ENCODE measurements around the gene ACR.

ACR gene

GRCh38 chr22:50699756-50700386 is 38.1 kb upstream of the ACR start:
- H3K36me3 Mint-ChIP-seq (ENCODE audit: low read depth), result no peaks in the 10 kb centered on the region
- H3K4me3 Mint-ChIP-seq, result no peak overlapping the region
- H3K27me3 Mint-ChIP-seq (ENCODE audit: low read depth), result no peaks in the 10 kb centered on the region
- H3K27ac Mint-ChIP-seq, result no peak overlapping the region
- H3K4me1 Mint-ChIP-seq (ENCODE audit: low read depth), result peaks cover 12% of the 10 kb centered on the region
- no peak for DNase-seq (ENCODE audit: low spot score)
- H3K9me3 Mint-ChIP-seq, result no peaks in the 10 kb centered on the region

DNA sequence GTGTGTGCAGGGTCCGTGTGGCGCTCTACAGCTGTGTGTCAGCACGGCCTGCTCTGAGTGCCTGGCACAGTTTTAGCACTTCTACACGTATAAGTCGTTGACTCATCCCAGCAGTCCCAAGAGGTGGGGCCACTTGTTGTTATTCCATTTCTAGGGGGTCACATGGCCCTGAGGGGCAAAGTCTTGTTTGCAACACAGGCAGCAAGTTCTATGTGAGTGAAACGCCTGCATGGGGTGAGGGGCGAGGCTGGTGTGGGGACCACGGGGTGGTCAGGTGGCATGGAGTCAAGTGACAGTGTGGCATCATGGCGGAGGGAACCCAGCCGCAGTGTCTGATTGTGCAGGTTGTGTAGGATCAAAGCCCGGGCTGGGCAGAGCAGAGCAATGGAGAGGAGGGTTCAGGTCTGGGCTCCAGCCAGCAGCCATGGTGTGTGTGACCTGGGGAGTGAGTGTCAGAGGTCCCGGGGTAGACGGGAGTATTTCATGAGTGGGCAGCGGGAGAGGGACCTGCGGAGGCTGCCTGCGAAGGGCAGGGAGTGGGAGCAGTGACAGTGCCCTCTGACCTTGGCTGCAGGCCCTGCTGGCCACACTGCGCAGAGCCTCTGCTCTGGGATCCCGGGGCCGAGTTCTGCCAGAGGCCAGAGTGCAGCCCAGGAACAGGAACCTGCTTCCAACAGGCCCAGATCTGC is 37.5 kb upstream of the ACR start:
- Mint-ChIP-seq H3K36me3 (ENCODE audit: low read depth) (no peaks in the 10 kb centered on the region), H3K27ac (no peak overlapping the region), H3K27me3 (ENCODE audit: low read depth) (no peaks in the 10 kb centered on the region), H3K9me3 (no peaks in the 10 kb centered on the region), H3K4me3 (no peak overlapping the region), H3K4me1 (ENCODE audit: low read depth) (peaks cover 12% of the 10 kb centered on the region)
- no peak for DNase-seq (ENCODE audit: low spot score)

DNA sequence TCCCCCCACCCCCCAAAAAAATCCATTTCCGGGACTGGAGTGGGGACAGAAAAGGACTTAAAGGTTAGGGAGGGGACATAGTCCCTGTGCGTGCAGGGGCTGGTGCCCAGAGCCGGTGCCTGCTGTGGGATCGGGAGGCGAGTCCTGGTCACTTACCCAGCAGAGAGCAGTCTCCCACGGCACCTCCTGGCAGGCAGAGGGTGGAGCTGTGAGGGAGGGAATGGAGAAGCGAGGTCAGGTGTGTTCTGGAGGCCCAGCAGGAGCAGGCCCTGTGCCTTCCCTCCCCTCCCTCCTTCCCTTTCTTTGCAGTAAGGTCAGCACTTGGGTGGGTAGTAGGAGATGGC is 37.0 kb upstream of the ACR start:
- Mint-ChIP-seq H3K27ac (no peak overlapping the region), H3K27me3 (ENCODE audit: low read depth) (no peaks in the 10 kb centered on the region), H3K4me1 (ENCODE audit: low read depth) (peaks cover 12% of the 10 kb centered on the region), H3K9me3 (no peaks in the 10 kb centered on the region), H3K36me3 (ENCODE audit: low read depth) (no peaks in the 10 kb centered on the region), H3K4me3 (no peak overlapping the region)
- no peak for DNase-seq (ENCODE audit: low spot score)

GRCh38 chr22:50701428-50702154 is 36.4 kb upstream of the ACR start:
- Mint-ChIP-seq H3K36me3 (ENCODE audit: low read depth) (no peaks in the 10 kb centered on the region), H3K27me3 (ENCODE audit: low read depth) (no peaks in the 10 kb centered on the region), H3K9me3 (no peaks in the 10 kb centered on the region), H3K4me1 (ENCODE audit: low read depth) (peaks cover 12% of the 10 kb centered on the region), H3K27ac (no peak overlapping the region), H3K4me3 (no peak overlapping the region)
- no peak for DNase-seq (ENCODE audit: low spot score)

GRCh38 chr22:50702261-50702671 is 35.7 kb upstream of the ACR start:
- Mint-ChIP-seq H3K27ac (no peak overlapping the region), H3K27me3 (ENCODE audit: low read depth) (no peaks in the 10 kb centered on the region), H3K4me1 (ENCODE audit: low read depth) (peaks cover 12% of the 10 kb centered on the region), H3K36me3 (ENCODE audit: low read depth) (no peaks in the 10 kb centered on the region), H3K4me3 (no peak overlapping the region), H3K9me3 (no peaks in the 10 kb centered on the region)
- DNase-seq (ENCODE audit: low spot score), result no peak

- Mint-ChIP-seq H3K27ac (no peak overlapping the region), H3K36me3 (ENCODE audit: low read depth) (no peaks in the 10 kb centered on the region), H3K4me3 (no peak overlapping the region), H3K4me1 (ENCODE audit: low read depth) (peaks cover 12% of the 10 kb centered on the region), H3K9me3 (no peaks in the 10 kb centered on the region), H3K27me3 (ENCODE audit: low read depth) (no peaks in the 10 kb centered on the region)
- DNase-seq (ENCODE audit: low spot score), result no peak
Observed at GRCh38 chr22:50702821-50703725, 34.9 kb upstream of the ACR start.

DNA sequence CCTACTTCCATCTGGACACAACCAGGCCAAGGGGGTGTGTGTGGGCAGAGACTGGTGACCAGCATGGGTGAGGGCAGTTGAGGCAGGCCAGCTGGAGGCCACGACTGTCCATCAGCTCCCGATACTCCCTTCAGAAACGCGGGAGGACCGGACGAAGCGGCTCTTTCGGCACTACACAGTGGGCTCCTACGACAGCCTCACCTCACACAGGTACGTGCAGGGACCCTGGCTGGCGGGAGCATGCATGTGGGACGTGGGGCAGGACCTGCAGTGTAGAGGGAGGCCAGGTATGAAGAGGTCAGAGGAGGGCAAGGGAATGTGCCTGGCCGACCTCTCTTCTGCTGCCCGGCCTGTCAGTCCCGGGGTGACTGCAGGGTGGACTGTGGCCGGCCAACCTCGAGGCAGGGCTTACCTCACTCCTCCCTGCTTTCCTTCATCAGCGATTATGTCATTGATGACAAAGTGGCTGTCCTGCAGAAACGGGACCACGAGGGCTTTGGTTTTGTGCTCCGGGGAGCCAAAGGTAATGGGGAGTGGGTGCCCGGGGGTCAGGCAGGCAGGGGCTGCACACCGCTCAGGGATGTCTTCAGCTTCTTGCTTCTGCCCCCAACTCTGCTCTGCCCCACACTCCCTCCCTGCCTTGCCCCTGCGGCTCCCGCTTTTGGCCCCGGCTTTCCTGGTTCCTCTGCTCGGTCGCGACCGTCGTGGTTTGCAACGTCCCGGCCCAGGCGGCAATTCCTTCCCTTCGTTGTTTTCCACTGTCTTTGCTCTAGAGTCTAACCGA is 34.1 kb upstream of the ACR start:
- Mint-ChIP-seq H3K27ac (no peak overlapping the region), H3K9me3 (no peaks in the 10 kb centered on the region), H3K27me3 (ENCODE audit: low read depth) (no peaks in the 10 kb centered on the region), H3K4me3 (no peak overlapping the region), H3K36me3 (ENCODE audit: low read depth) (no peaks in the 10 kb centered on the region), H3K4me1 (ENCODE audit: low read depth) (peaks cover 12% of the 10 kb centered on the region)
- DNase-seq (ENCODE audit: low spot score), result no peak

GRCh38 chr22:50704510-50705218 is 33.3 kb upstream of the ACR start:
- Mint-ChIP-seq H3K27ac (no peak overlapping the region), H3K9me3 (no peaks in the 10 kb centered on the region), H3K36me3 (ENCODE audit: low read depth) (no peaks in the 10 kb centered on the region), H3K4me1 (ENCODE audit: low read depth) (peaks cover 12% of the 10 kb centered on the region), H3K27me3 (ENCODE audit: low read depth) (no peaks in the 10 kb centered on the region), H3K4me3 (no peak overlapping the region)
- DNase-seq (ENCODE audit: low spot score), result no peak

DNA sequence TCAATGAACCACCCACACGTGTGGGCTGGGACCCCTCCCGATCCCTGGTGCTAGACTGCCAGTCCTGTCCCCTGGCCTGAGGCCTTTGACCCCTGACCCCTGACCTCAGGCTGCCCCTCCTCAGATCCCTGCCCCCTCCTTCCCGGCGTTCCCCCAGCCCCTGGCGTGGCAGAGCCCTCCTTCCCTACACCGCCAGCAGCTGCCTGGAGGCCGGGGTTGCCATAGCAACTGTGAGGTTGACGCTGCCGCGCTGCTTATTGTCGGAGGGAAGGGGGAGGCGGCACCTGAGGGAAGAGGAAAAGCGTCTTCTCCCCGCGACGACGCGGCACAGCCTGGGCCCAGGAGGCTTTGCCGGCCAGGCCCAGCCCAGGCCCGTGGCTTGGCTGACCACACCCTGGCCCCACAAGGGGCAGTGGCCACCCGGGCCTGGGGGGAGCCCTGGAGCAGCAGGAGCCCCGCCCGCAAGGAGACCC is 32.7 kb upstream of the ACR start:
- H3K27me3 Mint-ChIP-seq (ENCODE audit: low read depth), result no peaks in the 10 kb centered on the region
- H3K27ac Mint-ChIP-seq, result no peak overlapping the region
- peaks cover 12% of the 10 kb centered on the region for H3K4me1 Mint-ChIP-seq (ENCODE audit: low read depth)
- DNase-seq (ENCODE audit: low spot score), result no peak
- H3K9me3 Mint-ChIP-seq, result no peaks in the 10 kb centered on the region
- no peaks in the 10 kb centered on the region for H3K36me3 Mint-ChIP-seq (ENCODE audit: low read depth)
- H3K4me3 Mint-ChIP-seq, result no peak overlapping the region

DNA sequence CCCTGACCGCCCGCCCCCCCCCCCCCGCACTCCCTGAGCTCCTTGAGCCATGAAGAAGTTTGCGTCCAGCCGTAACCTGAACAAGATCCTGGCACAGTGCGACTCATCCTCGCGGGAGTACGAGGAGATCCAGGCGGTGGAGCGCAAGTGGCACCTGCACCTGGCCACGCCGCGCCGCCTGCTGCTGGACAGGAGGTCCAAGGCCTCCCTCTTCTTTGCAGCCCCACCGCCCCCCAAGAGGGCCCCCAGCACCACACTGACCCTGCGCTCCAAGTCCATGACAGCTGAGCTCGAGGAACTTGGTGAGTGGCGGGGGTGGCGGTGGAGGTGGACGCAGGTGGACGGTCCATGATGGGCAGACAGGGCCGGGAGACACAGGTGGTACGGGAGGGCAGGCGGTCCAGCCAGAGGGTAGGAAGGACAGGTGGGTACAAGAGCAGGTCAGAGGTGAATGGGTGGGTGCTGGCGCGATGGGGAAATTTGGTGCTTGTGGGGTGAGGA is 32.1 kb upstream of the ACR start:
- H3K36me3 Mint-ChIP-seq (ENCODE audit: low read depth), result no peaks in the 10 kb centered on the region
- no peak overlapping the region for H3K4me3 Mint-ChIP-seq
- H3K27me3 Mint-ChIP-seq (ENCODE audit: low read depth), result no peaks in the 10 kb centered on the region
- H3K9me3 Mint-ChIP-seq, result no peaks in the 10 kb centered on the region
- DNase-seq (ENCODE audit: low spot score), result no peak
- peaks cover 12% of the 10 kb centered on the region for H3K4me1 Mint-ChIP-seq (ENCODE audit: low read depth)
- no peak overlapping the region for H3K27ac Mint-ChIP-seq

DNA sequence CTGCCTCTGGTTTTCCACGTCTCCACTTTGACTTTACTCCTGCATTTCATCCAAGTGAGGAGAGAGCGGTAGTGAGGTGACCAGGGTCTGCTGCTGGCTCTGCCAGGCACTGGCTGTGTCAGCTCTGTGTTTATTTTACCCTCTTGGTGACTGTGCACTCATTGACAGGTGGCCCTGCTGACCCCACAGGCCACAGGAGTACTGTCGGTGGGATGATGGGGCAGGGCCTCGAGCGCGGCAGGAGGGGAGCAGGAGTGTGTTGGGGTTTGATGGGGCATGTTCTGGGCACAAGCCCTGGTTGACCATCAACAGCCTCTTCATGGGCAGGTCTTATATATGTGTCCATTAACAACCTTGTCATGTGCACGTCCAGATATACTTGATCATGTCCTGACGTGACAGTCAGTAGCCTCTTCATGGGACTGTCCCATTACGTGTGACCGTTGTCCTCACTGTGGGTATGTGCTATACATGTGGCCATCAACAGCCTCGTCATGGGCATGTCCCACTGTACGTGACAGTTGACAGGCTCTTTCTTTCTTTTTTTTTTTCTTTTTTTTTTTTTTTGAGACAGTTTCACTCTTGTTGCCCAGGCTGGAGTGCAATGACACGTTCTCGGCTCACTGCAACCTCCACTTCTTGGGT is 31.4 kb upstream of the ACR start:
- H3K36me3 Mint-ChIP-seq (ENCODE audit: low read depth), result no peaks in the 10 kb centered on the region
- no peak overlapping the region for H3K27ac Mint-ChIP-seq
- no peak overlapping the region for H3K4me3 Mint-ChIP-seq
- no peaks in the 10 kb centered on the region for H3K27me3 Mint-ChIP-seq (ENCODE audit: low read depth)
- DNase-seq (ENCODE audit: low spot score), result no peak
- no peaks in the 10 kb centered on the region for H3K9me3 Mint-ChIP-seq
- H3K4me1 Mint-ChIP-seq (ENCODE audit: low read depth), result peaks cover 12% of the 10 kb centered on the region

GRCh38 chr22:50708474-50708873 is 29.5 kb upstream of the ACR start:
- H3K27me3 Mint-ChIP-seq (ENCODE audit: low read depth), result no peaks in the 10 kb centered on the region
- DNase-seq (ENCODE audit: low spot score), result no peak
- H3K4me3 Mint-ChIP-seq, result no peak overlapping the region
- no peaks in the 10 kb centered on the region for H3K36me3 Mint-ChIP-seq (ENCODE audit: low read depth)
- no peaks in the 10 kb centered on the region for H3K4me1 Mint-ChIP-seq (ENCODE audit: low read depth)
- H3K9me3 Mint-ChIP-seq, result no peaks in the 10 kb centered on the region
- no peak overlapping the region for H3K27ac Mint-ChIP-seq
